Esophagus squamous epithelium (tissue), 5 donors: ENCODE results near the gene SANBR. TPM values are rescaled to one million over a fixed set of nuclear protein-coding genes. Genes with fewer than 3 reads are reported as not detected.

ENCODE experiments used
- DNase-seq: peaks from one replicate; lab custom pipeline; 2025; lab: John Stamatoyannopoulos, UW
- H3K27ac ChIP-seq, 4 donors: fragments of 200-600 bp; sonication (generic); one replicate each; pipeline ENCODE4 v1.5.1; 2016 to 2019; ENCODE audit warnings: mild to moderate bottlenecking in 1 of 4
- H3K27me3 ChIP-seq, 4 donors: fragments of 200-600 bp; sonication (generic); 1 replicate in 3 of 4; 2 replicates in 1 of 4; pipeline versions ENCODE4 v1.5.1 to v1.6.0; 2017 to 2021; ENCODE audit warnings: antibody characterized with exemption in 1 of 4
- H3K36me3 ChIP-seq, 3 donors: fragments of 200-600 bp; sonication (generic); one replicate each; pipeline ENCODE4 v1.5.1; 2016 to 2019
- H3K4me1 ChIP-seq, 3 donors: fragments of 200-600 bp; sonication (generic); one replicate each; pipeline ENCODE4 v1.5.1; 2017 to 2019
- H3K4me3 ChIP-seq, 4 donors: fragments of 200-600 bp; sonication (generic); 1 replicate in 3 of 4; 2 replicates in 1 of 4; pipeline ENCODE4 v1.5.1; 2016 to 2019; ENCODE audit warnings: mild to moderate bottlenecking in 2 of 4, moderate library complexity in 1 of 4
- H3K9me3 ChIP-seq, 3 donors: fragments of 200-600 bp; sonication (generic); one replicate each; pipeline ENCODE4 v1.5.1; 2016 to 2019
- POLR2A ChIP-seq, 4 donors: fragments of 450-650 bp; IDR thresholded peaks; one replicate each; pipeline ENCODE4 v1.6.1; 2017; ENCODE audit warnings: antibody characterized with exemption in 4 of 4, mild to moderate bottlenecking in 4 of 4, moderate library complexity in 3 of 4
- WGBS, 2 donors: methylation state at CpG; one replicate each; pipeline ENCODE4 v1.1.5; 2018; 5-methylcytosine and 5-hydroxymethylcytosine counted together
- intact Hi-C: fragments of 100-400 bp; cut with DNase I; formaldehyde crosslinking; loops from one replicate; pipeline ENCODE4 v1.15.0; 2022
- total RNA-seq, 4 donors: library from RNA; depleted of rRNA; stranded (reverse); fragments of >200 nt; gene quantifications; one replicate each; pipeline ENCODE4 v1.1.0, GENCODE V29; 2016
- TF ChIP-seq, protein P1 (sequence below), 6 experiments: fragments of 450-650 bp in 4 of 6; fragments of 200-600 bp in 2 of 6; sonication (generic) in 2 of 6; IDR thresholded peaks; one replicate each; pipeline ENCODE4 v1.5.1; 2016 to 2019; ENCODE audit warnings: antibody characterized with exemption in 6 of 6, mild to moderate bottlenecking in 4 of 6, moderate library complexity in 4 of 6
- donor health status: DM: yes; HTN: yes; CAD: no.

The SANBR gene
- total RNA-seq, 4 donors from 2014 or later = 2.8 to 6.7 (median 5.2) TPM

- Histone ChIP-seq H3K9me3 (no peaks in the 10 kb centered on the region), H3K27ac (no peak overlapping the region), H3K36me3 (peaks cover 0 to 43% (median 0%) of the 10 kb centered on the region in 3 donors), H3K4me1 (no peaks in the 10 kb centered on the region), H3K27me3 (no peaks in the 10 kb centered on the region), H3K4me3 (no peak overlapping the region)
- intact Hi-C loops = no loop called here
- no peak for TF ChIP-seq POLR2A (IDR thresholded peaks at IDR 0.05)
- TF ChIP-seq, protein P1, sequence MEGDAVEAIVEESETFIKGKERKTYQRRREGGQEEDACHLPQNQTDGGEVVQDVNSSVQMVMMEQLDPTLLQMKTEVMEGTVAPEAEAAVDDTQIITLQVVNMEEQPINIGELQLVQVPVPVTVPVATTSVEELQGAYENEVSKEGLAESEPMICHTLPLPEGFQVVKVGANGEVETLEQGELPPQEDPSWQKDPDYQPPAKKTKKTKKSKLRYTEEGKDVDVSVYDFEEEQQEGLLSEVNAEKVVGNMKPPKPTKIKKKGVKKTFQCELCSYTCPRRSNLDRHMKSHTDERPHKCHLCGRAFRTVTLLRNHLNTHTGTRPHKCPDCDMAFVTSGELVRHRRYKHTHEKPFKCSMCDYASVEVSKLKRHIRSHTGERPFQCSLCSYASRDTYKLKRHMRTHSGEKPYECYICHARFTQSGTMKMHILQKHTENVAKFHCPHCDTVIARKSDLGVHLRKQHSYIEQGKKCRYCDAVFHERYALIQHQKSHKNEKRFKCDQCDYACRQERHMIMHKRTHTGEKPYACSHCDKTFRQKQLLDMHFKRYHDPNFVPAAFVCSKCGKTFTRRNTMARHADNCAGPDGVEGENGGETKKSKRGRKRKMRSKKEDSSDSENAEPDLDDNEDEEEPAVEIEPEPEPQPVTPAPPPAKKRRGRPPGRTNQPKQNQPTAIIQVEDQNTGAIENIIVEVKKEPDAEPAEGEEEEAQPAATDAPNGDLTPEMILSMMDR (IDR thresholded peaks at IDR 0.05) = no peak
- DNase-seq = no peak
- WGBS, 2 donors = 69 to 82% methylated on average over 6 to 8 of the region's 8 CpGs
Observed at GRCh38 chr2:61091485-61091884, 25.8 kb downstream of the SANBR start.

DNA sequence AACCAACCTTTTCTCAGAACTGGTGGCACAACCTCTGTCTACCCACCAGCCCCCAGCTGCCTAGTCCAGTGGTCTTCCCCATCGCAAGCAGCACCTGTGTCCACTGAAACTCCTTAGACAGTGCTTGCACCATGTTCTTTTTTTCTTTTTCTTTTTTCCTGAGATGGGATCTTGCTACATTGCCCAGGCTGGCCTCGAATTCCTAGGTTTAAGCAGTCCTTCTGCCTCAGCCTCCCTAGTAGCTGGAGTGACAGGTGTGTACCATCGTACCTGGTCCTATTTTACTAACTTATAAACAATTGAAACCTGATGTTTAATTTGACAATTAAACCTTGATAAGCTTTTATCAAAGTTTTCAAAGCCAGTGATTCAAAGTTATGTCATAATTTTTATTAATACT lies 30.8 kb downstream of the SANBR start:
- no peak for DNase-seq

GRCh38 chr2:61100801-61101200 lies 35.1 kb downstream of the SANBR start:
- DNase-seq = no peak
- Histone ChIP-seq H3K27ac (no peak overlapping the region), H3K27me3 (no peaks in the 10 kb centered on the region), H3K4me3 (no peak overlapping the region), H3K9me3 (no peaks in the 10 kb centered on the region), H3K36me3 (peaks cover 0 to 23% (median 0%) of the 10 kb centered on the region in 3 donors), H3K4me1 (no peaks in the 10 kb centered on the region)
- intact Hi-C loops = no loop called here
- TF ChIP-seq, protein P1 (IDR thresholded peaks at IDR 0.05) = no peak
- no peak for TF ChIP-seq POLR2A (IDR thresholded peaks at IDR 0.05)
- 84 to 91% methylated on average over 4 of the region's 4 CpGs for WGBS, 2 donors

More for the DNA sequence above, 30.8 kb downstream of the SANBR start:
- Histone ChIP-seq H3K36me3 (peaks cover 0 to 1% (median 0%) of the 10 kb centered on the region in 3 donors), H3K4me1 (no peaks in the 10 kb centered on the region), H3K4me3 (no peak overlapping the region), H3K27me3 (no peaks in the 10 kb centered on the region), H3K9me3 (no peaks in the 10 kb centered on the region), H3K27ac (no peak overlapping the region)
- TF ChIP-seq, protein P1 (IDR thresholded peaks at IDR 0.05) = no peak
- no peak for TF ChIP-seq POLR2A (IDR thresholded peaks at IDR 0.05)
- 92 to 93% methylated on average over 3 of the region's 3 CpGs for WGBS, 2 donors
- intact Hi-C loops = no loop called here

- no peak for DNase-seq
- TF ChIP-seq, protein P1 (IDR thresholded peaks at IDR 0.05) = no peak
- TF ChIP-seq POLR2A (IDR thresholded peaks at IDR 0.05) = no peak
- Histone ChIP-seq H3K27ac (no peak overlapping the region), H3K9me3 (no peaks in the 10 kb centered on the region), H3K27me3 (no peaks in the 10 kb centered on the region), H3K4me3 (no peak overlapping the region), H3K4me1 (no peaks in the 10 kb centered on the region), H3K36me3 (peaks cover 0 to 64% (median 0%) of the 10 kb centered on the region in 3 donors)
- WGBS, 2 donors = 65 to 74% methylated on average over 2 of the region's 2 CpGs
- intact Hi-C loops = no loop called here
Observed at GRCh38 chr2:61109291-61109690, 43.6 kb downstream of the SANBR start.

DNA sequence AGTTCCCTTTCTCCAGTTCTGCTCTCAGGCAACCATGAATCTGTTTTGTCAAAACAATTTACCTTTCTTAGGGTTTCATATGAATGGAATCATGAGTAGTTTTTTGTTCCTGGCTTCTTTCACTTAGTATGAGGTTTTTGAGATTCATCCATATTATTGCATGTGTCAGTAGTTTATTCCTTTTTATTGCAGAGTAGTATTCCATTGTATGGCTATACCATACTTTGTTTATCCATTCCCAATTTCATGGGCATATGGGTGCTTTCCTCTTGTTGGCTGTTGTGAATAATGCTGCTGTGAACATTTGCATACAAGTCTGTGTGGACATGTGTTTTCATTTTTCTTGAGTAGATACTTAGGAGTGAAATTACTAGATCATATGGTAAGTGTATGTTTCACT lies 46.0 kb downstream of the SANBR start:
- no peaks in the 10 kb centered on the region for H3K27me3 ChIP-seq
- no peaks in the 10 kb centered on the region for H3K9me3 ChIP-seq
- no peaks in the 10 kb centered on the region for H3K4me1 ChIP-seq
- no peak for DNase-seq
- TF ChIP-seq POLR2A (IDR thresholded peaks at IDR 0.05) = no peak
- TF ChIP-seq, protein P1 (IDR thresholded peaks at IDR 0.05) = no peak
- H3K27ac ChIP-seq = no peak overlapping the region
- no peak overlapping the region for H3K4me3 ChIP-seq
- H3K36me3 ChIP-seq = peaks cover 0 to 61% (median 0%) of the 10 kb centered on the region in 3 donors
- intact Hi-C loops = no loop called here
